IMR-90 (cell line): ENCODE results near the gene ACOX2. TPM values are rescaled to one million over a fixed set of nuclear protein-coding genes. Genes with fewer than 3 reads are reported as not detected.

ENCODE experiments used
- ATAC-seq: fragments of 200-7000 bp; cut with Tn5 transposase; 2 replicates; pipeline ENCODE4 v1.9.1; 2020; ENCODE audit warnings: low read depth, mild to moderate bottlenecking, moderate library complexity
- BruUV-seq: library from RNA; stranded (reverse); fragments of 400-500 nt; replicated peaks from 2 replicates; lab custom pipeline; 2021; lab: Mats Ljungman, UMichigan
- CTCF ChIA-PET: fragments of 300-600 bp; formaldehyde crosslinking; extraction: SDS; loops from one replicate; lab custom pipeline; 2021; ENCODE audit warnings: antibody characterized with exemption; lab: Yijun Ruan, JAX
- POLR2A ChIA-PET: fragments of 300-600 bp; sonication (Branson Sonifier 250); formaldehyde crosslinking; loops from one replicate; lab custom pipeline; 2022; ENCODE audit warnings: antibody characterized with exemption; ENCODE audit not compliant: unreplicated experiment; lab: Charles Lee
- DNase-seq: peaks from one replicate; pipeline ENCODE4 v3.0.0; 2013
- H2AFZ ChIP-seq: replicated peaks from 2 replicates; pipeline ENCODE3; 2013; ENCODE audit warnings: low read length, mild to moderate bottlenecking; ENCODE audit not compliant: poor library complexity
- H2AK5ac ChIP-seq: 2 replicates; pipeline ENCODE4 v1.6.1; 2013; ENCODE audit warnings: low read depth, low read length, inconsistent platforms
- H2AK9ac ChIP-seq: replicated peaks from 2 replicates; pipeline ENCODE3; 2013; ENCODE audit warnings: mild to moderate bottlenecking, low read depth, low read length, moderate library complexity; ENCODE audit not compliant: poor library complexity
- H2BK120ac ChIP-seq: 2 replicates; pipeline ENCODE4 v1.6.1; 2013; ENCODE audit warnings: low read depth, low read length, inconsistent platforms
- H2BK15ac ChIP-seq: 3 replicates; pipeline ENCODE4 v1.6.1; 2013; ENCODE audit warnings: low read depth, low read length, inconsistent platforms
- H2BK20ac ChIP-seq: 2 replicates; pipeline ENCODE4 v1.6.1; 2013; ENCODE audit warnings: low read depth, mild to moderate bottlenecking, inconsistent platforms, low read length, moderate library complexity
- H2BK5ac ChIP-seq: 2 replicates; pipeline ENCODE4 v1.6.1; 2013; ENCODE audit warnings: mild to moderate bottlenecking, low read depth, low read length, inconsistent platforms; ENCODE audit not compliant: poor library complexity, severe bottlenecking
- H3K14ac ChIP-seq: replicated peaks from 2 replicates; pipeline ENCODE4 v1.6.1; 2013; ENCODE audit warnings: low read depth, low read length, inconsistent platforms
- H3K18ac ChIP-seq: 2 replicates; pipeline ENCODE4 v1.6.1; 2013; ENCODE audit warnings: low read depth, low read length, control low read depth
- H3K23ac ChIP-seq: 2 replicates; pipeline ENCODE4 v1.6.1; 2013; ENCODE audit warnings: low read depth, low read length, inconsistent platforms
- H3K27ac ChIP-seq: 2 replicates; pipeline ENCODE4 v1.5.1; 2013; ENCODE audit warnings: mild to moderate bottlenecking, control low read depth, low read length; ENCODE audit not compliant: insufficient read depth
- H3K27me3 ChIP-seq: 2 replicates; pipeline ENCODE4 v1.6.1; 2013; ENCODE audit warnings: low read length; ENCODE audit not compliant: control insufficient read depth, insufficient read depth
- H3K36me3 ChIP-seq: 2 replicates; pipeline ENCODE4 v1.6.1; 2013; ENCODE audit warnings: low read length, mixed read lengths; ENCODE audit not compliant: control insufficient read depth, insufficient read depth
- H3K4ac ChIP-seq: 2 replicates; pipeline ENCODE4 v1.6.1; 2013; ENCODE audit warnings: low read depth, low read length, inconsistent platforms
- H3K4me1 ChIP-seq: 2 replicates; pipeline ENCODE4 v1.6.1; 2013; ENCODE audit warnings: low read length, mixed read lengths; ENCODE audit not compliant: control insufficient read depth, insufficient read depth
- H3K4me2 ChIP-seq: 2 replicates; pipeline ENCODE4 v1.6.1; 2013; ENCODE audit warnings: low read depth, mild to moderate bottlenecking, control low read depth, low read length, moderate library complexity
- H3K4me3 ChIP-seq: 2 replicates; pipeline ENCODE4 v1.5.1; 2013; ENCODE audit warnings: low read depth, mild to moderate bottlenecking, control low read depth, low read length, moderate library complexity; ENCODE audit not compliant: insufficient read depth
- H3K56ac ChIP-seq: 2 replicates; pipeline ENCODE4 v1.6.1; 2013; ENCODE audit warnings: low read length, inconsistent platforms; ENCODE audit not compliant: insufficient read depth; ENCODE audit errors: extremely low read depth
- H3K79me1 ChIP-seq, 2 experiments: 2 replicates each; pipeline ENCODE4 v1.6.1; 2013; ENCODE audit warnings: low read length in 2 of 2, inconsistent platforms in 1 of 2, low read depth in 1 of 2
- H3K9ac ChIP-seq: 2 replicates; pipeline ENCODE4 v1.6.1; 2013; ENCODE audit warnings: low read depth, low read length, control low read depth
- H3K9me1 ChIP-seq: 2 replicates; pipeline ENCODE4 v1.6.1; 2013; ENCODE audit warnings: low read length, inconsistent platforms; ENCODE audit not compliant: insufficient read depth
- H3K9me3 ChIP-seq: 2 replicates; pipeline ENCODE4 v1.6.1; 2013; ENCODE audit warnings: low read length; ENCODE audit not compliant: control insufficient read depth, insufficient read depth
- H4K20me1 ChIP-seq: 2 replicates; pipeline ENCODE4 v1.6.1; 2013; ENCODE audit warnings: low read length, inconsistent platforms; ENCODE audit not compliant: insufficient read depth
- H4K5ac ChIP-seq: 2 replicates; pipeline ENCODE4 v1.6.1; 2013; ENCODE audit warnings: mild to moderate bottlenecking, low read depth, low read length, control low read depth
- H4K8ac ChIP-seq, 2 experiments: 2 replicates each; pipeline ENCODE4 v1.6.1; 2013; ENCODE audit warnings: low read depth in 2 of 2, low read length in 2 of 2, control low read depth in 1 of 2, inconsistent platforms in 1 of 2
- H4K91ac ChIP-seq: 2 replicates; pipeline ENCODE4 v1.6.1; 2013; ENCODE audit warnings: low read depth, low read length, inconsistent platforms; ENCODE audit not compliant: insufficient read depth
- BHLHE40 ChIP-seq: fragments of 150-350 bp; IDR thresholded peaks from 2 replicates; pipeline ENCODE4 v1.6.1; 2016; ENCODE audit warnings: mild to moderate bottlenecking, low read depth, low read length
- CEBPB ChIP-seq: IDR thresholded peaks from 2 replicates; pipeline ENCODE4 v1.6.1; 2012; ENCODE audit warnings: low read depth, low read length, improper control_type of control experiment
- CHD1 ChIP-seq: IDR thresholded peaks from 2 replicates; pipeline ENCODE4 v1.6.1; 2012; ENCODE audit warnings: low read depth, low read length, improper control_type of control experiment
- FOS ChIP-seq: fragments of 150-350 bp; IDR thresholded peaks from 2 replicates; pipeline ENCODE4 v1.6.1; 2016; ENCODE audit warnings: low read depth, low read length
- MAZ ChIP-seq: IDR thresholded peaks from 2 replicates; pipeline ENCODE4 v1.6.1; 2012; ENCODE audit warnings: low read depth, mild to moderate bottlenecking, low read length, improper control_type of control experiment, moderate library complexity, borderline replicate concordance
- MXI1 ChIP-seq: IDR thresholded peaks from 2 replicates; pipeline ENCODE4 v1.6.1; 2012; ENCODE audit warnings: low read depth, mild to moderate bottlenecking, low read length, moderate library complexity, borderline replicate concordance
- NFE2L2 ChIP-seq: fragments of 150-350 bp; IDR thresholded peaks from 2 replicates; pipeline ENCODE4 v1.6.1; 2016; ENCODE audit warnings: low read depth, mild to moderate bottlenecking, low read length
- WGBS, 2 experiments: methylation state at CpG; one replicate each; pipeline versions ENCODE4 v1.1.5 to v1.1.7; 2013; ENCODE audit warnings: missing lambda C conversion rate in 2 of 2; ENCODE audit not compliant: insufficient read length in 1 of 2; ENCODE audit errors: extremely low coverage in 2 of 2; 5-methylcytosine and 5-hydroxymethylcytosine counted together
- dilution Hi-C: fragments of 300-500 bp; cut with HindIII; formaldehyde crosslinking; loops from one replicate; pipeline ENCODE4 v1.14.3; 2018; ENCODE audit warnings: low sequenced_read_pairs; ENCODE audit not compliant: unreplicated experiment
- in situ Hi-C: fragments of 300-500 bp; cut with MboI; formaldehyde crosslinking; loops from 3 replicates; pipeline ENCODE4 v1.14.3; 2019; ENCODE audit warnings: low sequenced_read_pairs, inconsistent platforms, mixed read lengths
- intact Hi-C: fragments of 100-400 bp; cut with micrococcal nuclease; formaldehyde crosslinking; loops from 2 replicates; pipeline ENCODE4 v1.10.0; 2022
- polyA plus RNA-seq, 3 experiments: library from polyadenylated mRNA; depleted of rRNA; stranded (reverse); fragments of >200 nt; gene quantifications; 2 replicates each; pipeline ENCODE4 v1.2.3, GENCODE V29; 2012; ENCODE audit warnings: low replicate concordance in 1 of 3
- total RNA-seq: library from RNA; depleted of rRNA; stranded (reverse); fragments of >200 nt; gene quantifications from 2 replicates; pipeline ENCODE4 v1.2.3, GENCODE V29; 2012
- TF ChIP-seq, protein P1 (sequence below): fragments of 150-350 bp; IDR thresholded peaks from 2 replicates; pipeline ENCODE4 v1.6.1; 2016; ENCODE audit warnings: low read depth, mild to moderate bottlenecking, low read length, moderate library complexity, borderline replicate concordance

Gene ACOX2
- total and polyA plus RNA-seq, 2 of the 4 experiments (the other 2 are of a cell fraction) = 15.6 to 32.9 TPM

DNA sequence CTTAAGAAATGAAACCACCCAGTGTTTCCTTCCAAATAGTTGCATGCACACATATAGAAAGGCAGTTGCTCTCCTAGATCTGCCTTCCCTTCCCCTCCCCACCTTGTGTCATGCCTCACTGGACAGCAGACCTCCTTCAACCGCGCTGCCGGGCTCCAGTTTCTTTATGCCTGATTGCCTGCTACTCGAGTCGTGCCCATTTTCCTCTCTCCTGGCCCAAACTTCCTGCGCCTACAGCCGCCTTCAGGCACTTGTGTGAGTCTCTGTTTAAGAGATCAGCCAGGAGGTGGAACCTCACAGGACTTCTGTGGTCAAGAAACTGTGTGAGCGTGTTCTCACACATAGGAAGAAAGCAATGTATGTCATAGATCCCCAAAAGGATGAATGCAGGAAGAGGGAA, 49.0 kb upstream of the ACOX2 start:
- Histone ChIP-seq H3K79me1 (no peaks in the 10 kb centered on the region), H4K20me1 (no peaks in the 10 kb centered on the region; the same call in 1 of the 2 replicates), H3K18ac (no peak overlapping the region), H3K4me3 (no peak overlapping the region), H3K9me1 (no peaks in the 10 kb centered on the region), H3K4ac (no peak overlapping the region), H3K27me3 (peaks cover 32% of the 10 kb centered on the region), H3K9me3 (peaks cover 5% of the 10 kb centered on the region; the same call in 1 of the 2 replicates), H4K91ac (no peak overlapping the region), H2BK15ac (no peak overlapping the region), H3K27ac (no peak overlapping the region), H4K8ac (no peak overlapping the region), H3K56ac (no peak overlapping the region), H3K36me3 (no peaks in the 10 kb centered on the region), H3K14ac (no peak overlapping the region), H4K5ac (no peak overlapping the region), H2AK9ac (no peak overlapping the region), H2BK20ac (no peak overlapping the region), H3K23ac (no peak overlapping the region; the same call in 1 of the 2 replicates), H2BK5ac (no peak overlapping the region), H3K4me1 (no peaks in the 10 kb centered on the region), H2AK5ac (no peak overlapping the region), H3K9ac (no peak overlapping the region), H2BK120ac (no peak overlapping the region), H2AFZ (no peak overlapping the region), H3K4me2 (no peak overlapping the region; the same call in 1 of the 2 replicates)
- WGBS, 2 experiments = 100% methylated on average over 1 of the region's 8 CpGs; no CpG with 5 or more reads in 1 of the 2 experiments
- in situ Hi-C loops (no loop called here), intact Hi-C loops (loop anchor here (5.0 kb wide), 1 partner anchor 41 kb away; no protein-coding TSS in a partner anchor), dilution Hi-C loops (no loop called here)
- POLR2A ChIA-PET = interaction anchor here (0.6 kb wide), 1 partner anchor 22 kb away, joined by 7 read pairs; no protein-coding TSS in a partner anchor
- CTCF ChIA-PET = interaction anchor here (0.9 to 1.4 kb wide), 4 partner anchors 12 to 44 kb away, joined by 3 to 8 read pairs (median 3); no protein-coding TSS in a partner anchor
- ATAC-seq (no peak), DNase-seq (no peak)
- BruUV-seq = no TSS peak
- TF ChIP-seq CHD1 (no peak), NFE2L2 (no peak), MAZ (no peak), CEBPB (no peak), MXI1 (no peak), BHLHE40 (no peak), FOS (no peak)
- TF ChIP-seq, protein P1, sequence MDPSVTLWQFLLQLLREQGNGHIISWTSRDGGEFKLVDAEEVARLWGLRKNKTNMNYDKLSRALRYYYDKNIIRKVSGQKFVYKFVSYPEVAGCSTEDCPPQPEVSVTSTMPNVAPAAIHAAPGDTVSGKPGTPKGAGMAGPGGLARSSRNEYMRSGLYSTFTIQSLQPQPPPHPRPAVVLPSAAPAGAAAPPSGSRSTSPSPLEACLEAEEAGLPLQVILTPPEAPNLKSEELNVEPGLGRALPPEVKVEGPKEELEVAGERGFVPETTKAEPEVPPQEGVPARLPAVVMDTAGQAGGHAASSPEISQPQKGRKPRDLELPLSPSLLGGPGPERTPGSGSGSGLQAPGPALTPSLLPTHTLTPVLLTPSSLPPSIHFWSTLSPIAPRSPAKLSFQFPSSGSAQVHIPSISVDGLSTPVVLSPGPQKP = no peak
